ENCODE data around the gene PNPLA4. TPM values are rescaled to one million over a fixed set of nuclear protein-coding genes. Genes with fewer than 3 reads are reported as not detected.

The PNPLA4 gene
- total RNA-seq, 1 experiment from 2014 or later, result 14.1 TPM

DNA sequence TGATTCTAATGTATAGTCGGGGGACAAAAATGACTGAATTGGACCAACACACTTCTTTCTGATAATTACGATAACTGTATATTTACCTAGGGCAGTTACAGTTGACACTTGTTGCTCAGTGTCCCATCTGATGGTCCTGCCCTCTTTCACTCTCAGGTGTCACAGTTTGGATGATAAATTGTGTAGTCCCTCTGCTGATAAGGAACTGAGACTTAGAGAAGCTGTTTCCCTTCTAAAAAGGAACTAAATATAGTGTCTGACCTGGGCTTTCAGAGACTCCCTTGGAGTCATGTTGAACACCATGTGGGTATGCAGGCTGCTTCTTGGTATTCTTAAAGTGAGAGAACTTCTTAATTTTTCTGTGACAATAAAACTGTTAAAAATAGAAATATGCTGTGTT, 23.7 kb upstream of the PNPLA4 start:
- TF ChIP-seq EZH2 (IDR thresholded peaks at IDR 0.05; ENCODE audit: borderline replicate concordance, low read depth, low read length, poor library complexity, severe bottlenecking) (no peak), CTCF (conservative IDR thresholded peaks at IDR 0.05; ENCODE audit: low read depth, low read length) (no peak)
- intact Hi-C loops (cut with micrococcal nuclease; ENCODE audit: unreplicated experiment), result no loop called here
- Histone ChIP-seq H3K4me3 (ENCODE audit: low read depth, low read length, poor library complexity, severe bottlenecking) (no peak overlapping the region), H3K27me3 (replicated peaks; ENCODE audit: insufficient read depth, low read depth, low read length, poor library complexity) (no peaks in the 10 kb centered on the region), H3K4me1 (ENCODE audit: insufficient read depth, low read length, poor library complexity, severe bottlenecking) (no peaks in the 10 kb centered on the region), H3K36me3 (ENCODE audit: insufficient read depth, low read length, poor library complexity, severe bottlenecking) (no peaks in the 10 kb centered on the region), H3K9me3 (ENCODE audit: low read depth, low read length, poor library complexity, severe bottlenecking) (no peaks in the 10 kb centered on the region), H3K27ac (ENCODE audit: low read depth, low read length, poor library complexity, severe bottlenecking) (no peak overlapping the region)
- ChIA-PET POLR2A (ENCODE audit: low non-redundant PET) (no interaction called here), CTCF (no interaction called here)
- BruUV-seq (replicated peaks), result no TSS peak
- no peak for DNase-seq (ENCODE audit: low spot score)

- BruUV-seq (replicated peaks), result no TSS peak
- POLR2A ChIA-PET (ENCODE audit: low non-redundant PET), result no interaction called here
- CTCF ChIA-PET, result no interaction called here
Observed at GRCh38 chrX:7948483-7948882, 21.3 kb upstream of the PNPLA4 start.

DNA sequence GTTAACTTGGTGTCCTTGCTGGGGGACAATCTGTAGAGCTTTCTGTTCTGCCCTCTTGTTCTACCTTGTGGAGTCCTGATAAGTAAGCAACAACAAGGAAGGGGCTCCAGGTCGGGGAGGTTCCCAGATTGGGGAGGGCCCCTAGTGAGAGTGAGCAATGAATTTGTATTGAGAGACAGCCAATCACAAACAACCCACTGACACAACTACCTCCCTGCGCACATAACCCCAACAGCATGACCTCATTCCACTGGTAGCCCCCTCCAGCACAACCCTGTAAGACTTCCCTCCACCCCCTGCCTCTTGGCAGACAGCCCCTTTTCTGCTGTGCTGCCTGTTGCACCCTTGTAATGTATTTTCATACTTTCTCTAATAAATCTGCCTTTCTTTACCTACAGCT, 19.7 kb upstream of the PNPLA4 start:
- Histone ChIP-seq H3K9me3 (ENCODE audit: low read depth, low read length, poor library complexity, severe bottlenecking) (no peaks in the 10 kb centered on the region), H3K27ac (ENCODE audit: low read depth, low read length, poor library complexity, severe bottlenecking) (no peak overlapping the region), H3K27me3 (replicated peaks; ENCODE audit: insufficient read depth, low read depth, low read length, poor library complexity) (no peaks in the 10 kb centered on the region), H3K4me3 (ENCODE audit: low read depth, low read length, poor library complexity, severe bottlenecking) (no peak overlapping the region), H3K36me3 (ENCODE audit: insufficient read depth, low read length, poor library complexity, severe bottlenecking) (no peaks in the 10 kb centered on the region), H3K4me1 (ENCODE audit: insufficient read depth, low read length, poor library complexity, severe bottlenecking) (no peaks in the 10 kb centered on the region)
- no peak for TF ChIP-seq EZH2 (IDR thresholded peaks at IDR 0.05; ENCODE audit: borderline replicate concordance, low read depth, low read length, poor library complexity, severe bottlenecking)
- no peak for TF ChIP-seq CTCF (conservative IDR thresholded peaks at IDR 0.05; ENCODE audit: low read depth, low read length)
- DNase-seq (ENCODE audit: low spot score), result no peak
- ChIA-PET CTCF (no interaction called here), POLR2A (ENCODE audit: low non-redundant PET) (no interaction called here)
- no TSS peak for BruUV-seq (replicated peaks)
- intact Hi-C loops (cut with micrococcal nuclease; ENCODE audit: unreplicated experiment), result no loop called here

More at GRCh38 chrX:7948483-7948882, 21.3 kb upstream of the PNPLA4 start:
- H3K9me3 ChIP-seq (ENCODE audit: low read depth, low read length, poor library complexity, severe bottlenecking), result no peaks in the 10 kb centered on the region
- intact Hi-C loops (cut with micrococcal nuclease; ENCODE audit: unreplicated experiment), result no loop called here
- H3K27ac ChIP-seq (ENCODE audit: low read depth, low read length, poor library complexity, severe bottlenecking), result no peak overlapping the region
- TF ChIP-seq EZH2 (IDR thresholded peaks at IDR 0.05; ENCODE audit: borderline replicate concordance, low read depth, low read length, poor library complexity, severe bottlenecking) (no peak), CTCF (conservative IDR thresholded peaks at IDR 0.05; ENCODE audit: low read depth, low read length) (no peak)
- no peaks in the 10 kb centered on the region for H3K27me3 ChIP-seq (replicated peaks; ENCODE audit: insufficient read depth, low read depth, low read length, poor library complexity)
- H3K4me3 ChIP-seq (ENCODE audit: low read depth, low read length, poor library complexity, severe bottlenecking), result no peak overlapping the region
- no peaks in the 10 kb centered on the region for H3K4me1 ChIP-seq (ENCODE audit: insufficient read depth, low read length, poor library complexity, severe bottlenecking)
- no peaks in the 10 kb centered on the region for H3K36me3 ChIP-seq (ENCODE audit: insufficient read depth, low read length, poor library complexity, severe bottlenecking)
- DNase-seq (ENCODE audit: low spot score), result no peak
